ENCODE measurements around the gene ZNRF4.
A peak's percentile ranks its signal among the peaks of the same experiment; 100 is the strongest.

ZNRF4 gene

GRCh38 chr19:5447700-5448311, 7.4 kb upstream of the ZNRF4 start:
- Mint-ChIP-seq H3K27me3 (ENCODE audit: low read depth, poor library complexity) (peaks cover 38% of the 10 kb centered on the region), H3K9me3 (no peaks in the 10 kb centered on the region), H3K4me3 (no peak overlapping the region), H3K36me3 (ENCODE audit: low read depth) (no peaks in the 10 kb centered on the region), H3K27ac (no peak overlapping the region), H3K4me1 (no peaks in the 10 kb centered on the region)
- no peak for DNase-seq
- TF ChIP-seq CTCF (IDR thresholded peaks at IDR 0.05), result no peak

GRCh38 chr19:5448374-5448773, 6.8 kb upstream of the ZNRF4 start:
- peak overlapping the region; percentile 21 for H3K27ac Mint-ChIP-seq
- TF ChIP-seq CTCF (IDR thresholded peaks at IDR 0.05), result no peak
- H3K27me3 Mint-ChIP-seq (ENCODE audit: low read depth, poor library complexity), result peaks cover 36% of the 10 kb centered on the region
- no peaks in the 10 kb centered on the region for H3K9me3 Mint-ChIP-seq
- H3K4me3 Mint-ChIP-seq, result no peak overlapping the region
- no peak for DNase-seq
- H3K4me1 Mint-ChIP-seq, result no peaks in the 10 kb centered on the region
- no peaks in the 10 kb centered on the region for H3K36me3 Mint-ChIP-seq (ENCODE audit: low read depth)

- H3K4me1 Mint-ChIP-seq, result no peaks in the 10 kb centered on the region
- H3K27me3 Mint-ChIP-seq (ENCODE audit: low read depth, poor library complexity), result peaks cover 38% of the 10 kb centered on the region
- no peak overlapping the region for H3K27ac Mint-ChIP-seq
- DNase-seq, result no peak
- no peak for TF ChIP-seq CTCF (IDR thresholded peaks at IDR 0.05)
- no peaks in the 10 kb centered on the region for H3K9me3 Mint-ChIP-seq
- H3K4me3 Mint-ChIP-seq, result no peak overlapping the region
- H3K36me3 Mint-ChIP-seq (ENCODE audit: low read depth), result no peaks in the 10 kb centered on the region
These were observed 4.6 kb upstream of the ZNRF4 start for GRCh38 chr19:5450482-5451126.

- Mint-ChIP-seq H3K27me3 (ENCODE audit: low read depth, poor library complexity) (peaks cover 38% of the 10 kb centered on the region), H3K4me1 (no peaks in the 10 kb centered on the region), H3K27ac (no peak overlapping the region), H3K9me3 (no peaks in the 10 kb centered on the region), H3K36me3 (ENCODE audit: low read depth) (no peaks in the 10 kb centered on the region), H3K4me3 (no peak overlapping the region)
- DNase-seq, result no peak
- TF ChIP-seq CTCF (IDR thresholded peaks at IDR 0.05), result no peak
These were observed 3.7 kb upstream of the ZNRF4 start for GRCh38 chr19:5451494-5451893.

- Mint-ChIP-seq H3K4me1 (no peaks in the 10 kb centered on the region), H3K36me3 (ENCODE audit: low read depth) (no peaks in the 10 kb centered on the region), H3K27me3 (ENCODE audit: low read depth, poor library complexity) (peaks cover 35% of the 10 kb centered on the region)
These were observed 2.3 kb upstream of the ZNRF4 start for GRCh38 chr19:5452594-5453565.

More at GRCh38 chr19:5452594-5453565, 2.3 kb upstream of the ZNRF4 start:
- Mint-ChIP-seq H3K4me3 (no peak overlapping the region), H3K9me3 (no peaks in the 10 kb centered on the region), H3K27ac (no peak overlapping the region)
- DNase-seq, result no peak
- no peak for TF ChIP-seq CTCF (IDR thresholded peaks at IDR 0.05)
